CD4-positive, alpha-beta T cell treated with Interleukin-21 for 1 hour (primary cell): Measurements from ENCODE around the gene SP6.

Experiments used
- DNase-seq: peaks from one replicate; pipeline ENCODE4 v3.0.0-alpha.2; 2020

SP6 gene

GRCh38 chr17:47853616-47854015 is 2.7 kb upstream of the SP6 start:
- DNase-seq = no peak

DNA sequence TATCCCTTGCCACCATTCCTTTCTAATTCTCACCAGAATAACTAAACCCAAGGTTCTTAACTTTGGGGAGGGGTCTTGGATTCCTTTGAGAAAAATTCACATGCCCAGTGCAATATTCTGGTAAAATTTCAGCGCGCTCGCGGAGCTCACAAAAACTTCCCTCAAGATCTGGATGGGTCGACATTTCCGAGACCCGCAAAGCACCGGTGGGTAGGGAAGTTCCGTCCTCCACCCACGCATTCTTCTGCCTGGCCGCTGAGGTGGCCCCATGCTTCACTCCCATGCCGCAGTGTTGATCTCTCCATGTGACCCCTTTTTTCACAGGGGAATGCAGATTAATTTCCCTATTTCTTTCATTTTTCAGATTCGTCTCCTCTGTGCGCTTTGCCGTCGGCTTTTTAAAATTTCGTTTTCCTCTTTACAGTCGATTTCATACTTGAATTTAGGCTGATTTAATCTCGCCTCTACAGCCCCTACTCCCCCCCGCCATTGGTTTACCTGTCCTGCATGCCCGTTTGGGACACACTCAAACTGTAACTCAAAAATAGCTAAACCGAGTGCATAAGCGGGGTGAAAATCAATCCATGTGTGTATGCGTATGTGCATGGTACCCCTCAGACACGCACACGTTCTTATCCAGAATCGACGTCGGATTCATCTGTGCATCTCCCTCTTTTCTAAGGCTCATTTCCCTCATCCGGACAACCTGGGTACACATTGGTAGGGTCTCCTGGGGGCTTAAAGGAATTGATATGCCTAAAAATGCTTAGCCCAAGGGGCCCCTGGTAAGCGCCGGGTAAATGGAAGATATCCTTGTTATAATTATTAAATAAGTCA is 1.4 kb upstream of the SP6 start:
- DNase-seq = no peak

DNA sequence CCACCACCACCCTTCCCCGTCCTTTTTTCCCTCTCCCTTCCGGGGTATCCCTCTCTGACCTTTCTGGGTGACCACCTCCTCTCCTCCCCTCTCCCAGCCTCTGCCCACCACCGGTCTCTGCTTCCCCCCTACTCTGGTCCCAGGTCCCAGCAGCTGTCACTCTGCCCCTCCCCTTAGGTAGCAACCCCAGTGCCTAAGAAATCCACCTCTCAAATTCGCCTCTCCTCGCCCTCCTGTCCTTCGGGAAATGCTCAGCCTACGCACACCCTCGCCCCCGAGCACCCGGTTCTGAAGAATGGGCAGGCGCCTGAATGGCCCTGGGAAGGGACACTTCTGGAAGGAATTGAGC is 775 bp upstream of the SP6 start:
- DNase-seq = no peak

GRCh38 chr17:47850373-47850691 is 631 bp downstream of the SP6 start:
- DNase-seq = no peak

DNA sequence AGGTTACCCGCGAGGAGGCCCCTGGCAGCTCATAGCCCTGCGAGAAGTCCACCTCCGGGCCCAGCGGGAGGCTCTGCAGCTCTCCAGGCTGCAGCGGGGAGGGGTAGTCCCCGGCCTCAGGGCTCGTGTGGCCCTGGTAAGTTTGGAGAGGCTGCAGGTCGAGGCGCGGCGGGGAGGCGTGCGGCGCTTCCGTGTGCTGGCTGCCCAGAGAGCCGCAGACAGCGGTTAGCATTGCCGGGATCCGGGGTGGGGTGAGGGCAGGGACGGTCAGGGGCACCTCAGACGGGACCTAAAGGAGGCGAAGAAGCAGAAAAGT is 2.8 kb downstream of the SP6 start:
- no peak for DNase-seq

DNA sequence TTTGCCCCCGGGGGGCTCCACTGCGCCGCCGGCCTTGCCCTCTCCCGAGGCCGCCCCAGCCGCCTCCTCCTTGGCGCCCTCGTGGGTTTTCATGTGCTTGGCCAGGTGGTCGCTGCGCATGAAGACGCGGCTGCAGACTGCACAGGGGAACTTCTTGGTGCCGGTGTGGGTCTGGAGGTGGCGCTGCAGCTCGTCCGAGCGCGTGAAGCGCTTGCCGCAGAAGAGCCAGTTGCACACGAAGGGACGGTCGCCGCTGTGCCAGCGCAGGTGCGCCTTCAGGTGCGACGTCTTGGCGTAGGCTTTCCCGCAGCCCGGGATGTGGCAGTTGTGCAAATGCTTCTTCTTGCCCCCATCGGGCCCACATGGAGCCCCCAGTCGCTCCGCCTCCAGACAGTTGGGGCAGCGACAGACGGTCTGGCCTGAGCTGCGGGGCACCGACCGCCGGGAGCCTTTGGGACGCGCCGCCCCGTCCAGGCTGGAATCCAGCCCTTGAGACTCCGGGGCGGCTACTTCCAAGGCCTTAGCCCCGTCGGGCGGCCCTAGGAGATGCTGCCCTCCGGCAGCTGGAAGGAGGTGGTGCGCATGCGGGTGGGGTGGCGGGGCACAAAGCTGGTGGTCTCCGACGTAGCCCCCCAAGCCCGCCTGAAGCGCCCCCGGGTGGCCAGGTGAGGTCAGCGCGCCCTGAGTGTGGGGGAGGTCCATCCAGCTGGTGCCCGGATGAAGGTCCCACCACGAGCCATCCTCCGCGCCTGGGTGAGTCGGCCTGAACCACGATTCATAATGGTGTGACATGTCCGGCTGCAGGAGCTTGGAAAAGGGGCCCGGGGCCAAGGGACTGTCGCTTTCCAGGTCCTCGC is 3.4 kb downstream of the SP6 start:
- DNase-seq = peak; percentile 30

GRCh38 chr17:47846716-47847340 is 4.1 kb downstream of the SP6 start:
- DNase-seq = no peak

DNA sequence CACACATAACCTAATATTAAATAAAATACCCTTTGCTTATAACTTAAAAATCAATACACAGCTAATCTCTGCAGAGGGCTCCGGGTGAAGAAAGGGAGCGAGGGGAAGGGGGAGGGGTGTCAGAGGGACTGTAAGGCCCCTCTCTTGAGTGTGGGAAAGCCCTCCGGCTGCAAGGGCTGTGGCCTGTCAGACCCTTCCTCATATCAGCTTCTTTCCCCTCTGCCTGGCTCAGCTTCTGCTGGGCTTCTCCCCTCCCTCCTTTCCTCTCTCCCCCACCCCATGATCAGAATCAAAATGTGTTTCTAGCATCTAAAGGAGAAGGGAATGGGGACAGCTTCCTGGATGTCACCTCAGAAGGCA is 5.3 kb downstream of the SP6 start:
- DNase-seq = no peak

DNA sequence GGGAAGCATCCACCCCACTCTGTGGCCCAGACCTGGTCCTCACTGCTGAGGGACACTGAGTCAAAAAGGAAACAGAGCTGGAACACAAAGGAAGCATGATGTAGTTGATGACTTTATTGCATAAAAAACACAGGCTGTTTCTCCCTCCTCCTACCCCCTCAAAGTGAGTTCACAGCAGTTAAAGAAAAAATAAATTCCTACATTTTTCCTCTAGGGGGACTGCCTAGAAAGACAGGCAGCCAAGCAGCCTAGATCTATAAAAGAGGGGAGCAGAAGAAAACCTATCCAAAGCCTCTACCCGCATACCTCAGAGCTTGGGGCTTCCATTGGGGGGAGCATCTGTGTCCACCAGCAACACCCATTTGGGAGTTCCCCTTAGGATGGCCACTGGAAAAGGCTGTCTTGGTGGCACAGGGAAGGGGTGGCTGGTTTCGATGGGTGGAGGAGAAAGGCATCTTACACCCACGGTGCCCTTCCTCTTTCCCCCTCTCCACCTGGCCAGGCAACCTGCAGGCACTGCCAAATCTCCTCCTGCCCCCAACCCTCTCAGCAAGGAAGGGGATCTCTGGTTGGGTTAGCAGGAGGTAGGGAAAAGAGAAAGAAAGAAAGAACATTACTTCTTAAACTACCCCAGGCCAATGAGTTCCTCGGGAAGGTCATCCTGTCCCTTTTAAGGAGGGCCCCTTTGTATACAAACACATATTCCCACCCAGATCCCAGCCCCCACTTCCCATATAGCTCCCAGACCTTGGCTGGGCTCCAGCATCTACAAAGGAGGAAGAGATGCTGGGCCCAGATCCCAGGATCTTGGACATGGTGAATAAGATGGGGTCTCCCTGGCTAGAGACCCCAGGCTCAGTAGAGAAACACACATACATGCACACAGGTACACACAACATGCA is 5.9 kb downstream of the SP6 start:
- no peak for DNase-seq

- DNase-seq = no peak
These were observed 6.7 kb downstream of the SP6 start for GRCh38 chr17:47844227-47844626.

GRCh38 chr17:47843391-47843730 is 7.6 kb downstream of the SP6 start:
- no peak for DNase-seq

GRCh38 chr17:47841488-47842291 is 9.3 kb downstream of the SP6 start:
- DNase-seq = no peak

GRCh38 chr17:47840742-47841487 is 10.0 kb downstream of the SP6 start, which contains the start of gene SCRN2:
Gene SCRN2 (minus strand): TSS chr17:47841273. CDS start chr17:47840843, 430 bp downstream.
- peak; percentile 89 for DNase-seq

GRCh38 chr17:47840001-47840741 is 10.8 kb downstream of the SP6 start:
- no peak for DNase-seq

GRCh38 chr17:47839071-47839470 is 11.9 kb downstream of the SP6 start:
- DNase-seq = no peak

DNA sequence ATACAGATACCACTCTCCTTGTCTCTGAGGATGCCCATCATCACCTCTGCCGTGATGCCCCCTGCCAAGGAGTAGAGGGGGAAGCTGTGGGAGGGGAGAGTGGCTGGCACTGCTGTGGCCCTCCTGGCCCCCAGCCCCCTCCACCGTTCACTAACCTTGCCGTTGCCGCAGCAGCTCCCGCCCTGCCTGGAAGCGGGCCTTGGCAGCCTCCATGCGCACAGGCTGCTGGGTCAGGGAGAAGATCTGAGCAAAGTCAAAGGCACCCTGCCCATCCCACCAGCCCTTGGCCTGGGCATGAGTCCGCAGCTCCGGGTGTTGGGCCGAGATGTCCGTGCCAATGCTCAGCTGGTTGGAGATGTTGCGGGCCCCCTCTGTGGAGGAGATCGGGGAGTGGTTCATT is 12.3 kb downstream of the SP6 start:
- no peak for DNase-seq

- no peak for DNase-seq
These were observed 13.4 kb downstream of the SP6 start for GRCh38 chr17:47837401-47838039.

GRCh38 chr17:47836601-47837000 is 14.4 kb downstream of the SP6 start:
- DNase-seq = no peak

- DNase-seq = no peak
These were observed 16.2 kb downstream of the SP6 start for GRCh38 chr17:47834756-47835155.

DNA sequence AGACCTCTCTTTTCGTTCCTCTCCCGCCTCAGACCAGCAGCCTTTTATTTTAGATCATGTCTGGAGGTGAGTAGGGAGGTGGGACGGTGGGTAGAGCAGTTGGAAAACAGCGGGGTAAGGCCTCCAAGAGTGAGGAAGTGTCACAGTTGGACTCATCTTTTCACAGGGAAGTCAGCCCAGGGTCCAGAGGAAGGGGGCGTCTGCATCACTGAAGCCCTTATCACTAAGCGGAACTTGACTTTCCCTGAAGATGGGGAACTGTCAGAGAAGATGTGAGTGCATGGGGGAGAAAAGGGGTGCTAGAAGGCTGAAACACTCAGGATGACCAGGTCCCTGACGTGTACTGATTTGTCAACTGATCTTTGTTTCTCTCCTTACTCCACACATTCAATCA is 19.0 kb downstream of the SP6 start:
- DNase-seq = no peak
